Left ventricle myocardium inferior (tissue), 1 donor: ENCODE data around the gene SASH1. TPM values are rescaled to one million over a fixed set of nuclear protein-coding genes. Genes with fewer than 3 reads are reported as not detected.
A peak's percentile ranks its signal among the peaks of the same experiment; 100 is the strongest.

Experiments used
- DNase-seq: peaks from one replicate; pipeline ENCODE4 v3.0.0-alpha.2; 2020
- H3K27ac ChIP-seq: fragments of 200-600 bp; replicated peaks from 2 replicates; pipeline ENCODE4 v1.8.0; 2021
- H3K27me3 ChIP-seq: fragments of 200-600 bp; 2 replicates; pipeline ENCODE4 v1.8.0; 2021; ENCODE audit warnings: low read depth
- H3K36me3 ChIP-seq: fragments of 200-600 bp; 2 replicates; pipeline ENCODE4 v1.8.0; 2021
- H3K4me1 ChIP-seq: fragments of 200-600 bp; 2 replicates; pipeline ENCODE4 v1.8.0; 2021
- H3K4me3 ChIP-seq: fragments of 200-600 bp; 2 replicates; pipeline ENCODE4 v1.8.0; 2021; ENCODE audit warnings: mild to moderate bottlenecking, moderate library complexity
- H3K9me3 ChIP-seq: fragments of 200-600 bp; replicated peaks from 2 replicates; pipeline ENCODE4 v1.8.0; 2021
- intact Hi-C: fragments of 100-400 bp; cut with micrococcal nuclease; formaldehyde crosslinking; loops from one replicate; pipeline ENCODE4 v1.11.0; 2022
- total RNA-seq: library from RNA; stranded (reverse); fragmentation: NEBNext Ultra II Directional; extraction: Animal tissue kit (Norgen Biotek cat#: 25700); gene quantifications from one replicate; pipeline ENCODE4 v1.2.1, GENCODE V29; 2021
- TF ChIP-seq, protein P1 (sequence below): fragments of 200-600 bp; IDR thresholded peaks from 2 replicates; pipeline ENCODE4 v1.8.0; 2021; ENCODE audit warnings: antibody characterized with exemption, mild to moderate bottlenecking, borderline replicate concordance
- donor health status: DM: no; HTN: yes; CAD: no; lungs with severe emphysema.

SASH1 gene
- total RNA-seq, 1 donor from 2014 or later: 22.5 TPM

DNA sequence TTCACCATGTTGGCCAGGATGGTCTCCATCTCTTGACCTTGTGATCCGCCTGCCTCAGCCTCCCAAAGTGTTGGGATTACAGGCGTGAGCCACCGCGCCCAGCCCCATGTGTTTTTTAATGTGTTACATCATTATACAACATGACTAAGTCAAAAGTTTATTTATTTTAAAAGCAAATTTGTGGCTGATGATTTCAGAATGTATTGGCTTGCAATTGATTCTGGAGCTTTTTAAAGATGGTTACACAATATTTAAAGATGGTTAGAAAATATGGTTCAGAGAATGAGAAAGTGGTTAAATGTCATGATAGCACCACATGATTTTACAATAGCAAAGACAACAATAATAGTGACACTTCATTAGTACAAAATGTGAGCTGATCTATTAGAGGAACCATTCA, 80.5 kb downstream of the SASH1 start:
- Histone ChIP-seq H3K27ac (peak overlapping the region; percentile 33), H3K4me1 (peaks cover 65% of the 10 kb centered on the region), H3K36me3 (no peaks in the 10 kb centered on the region), H3K27me3 (no peaks in the 10 kb centered on the region), H3K9me3 (no peaks in the 10 kb centered on the region), H3K4me3 (no peak overlapping the region)
- no peak for DNase-seq
- TF ChIP-seq, protein P1, sequence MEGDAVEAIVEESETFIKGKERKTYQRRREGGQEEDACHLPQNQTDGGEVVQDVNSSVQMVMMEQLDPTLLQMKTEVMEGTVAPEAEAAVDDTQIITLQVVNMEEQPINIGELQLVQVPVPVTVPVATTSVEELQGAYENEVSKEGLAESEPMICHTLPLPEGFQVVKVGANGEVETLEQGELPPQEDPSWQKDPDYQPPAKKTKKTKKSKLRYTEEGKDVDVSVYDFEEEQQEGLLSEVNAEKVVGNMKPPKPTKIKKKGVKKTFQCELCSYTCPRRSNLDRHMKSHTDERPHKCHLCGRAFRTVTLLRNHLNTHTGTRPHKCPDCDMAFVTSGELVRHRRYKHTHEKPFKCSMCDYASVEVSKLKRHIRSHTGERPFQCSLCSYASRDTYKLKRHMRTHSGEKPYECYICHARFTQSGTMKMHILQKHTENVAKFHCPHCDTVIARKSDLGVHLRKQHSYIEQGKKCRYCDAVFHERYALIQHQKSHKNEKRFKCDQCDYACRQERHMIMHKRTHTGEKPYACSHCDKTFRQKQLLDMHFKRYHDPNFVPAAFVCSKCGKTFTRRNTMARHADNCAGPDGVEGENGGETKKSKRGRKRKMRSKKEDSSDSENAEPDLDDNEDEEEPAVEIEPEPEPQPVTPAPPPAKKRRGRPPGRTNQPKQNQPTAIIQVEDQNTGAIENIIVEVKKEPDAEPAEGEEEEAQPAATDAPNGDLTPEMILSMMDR: no peak
- intact Hi-C loops: no loop called here

DNA sequence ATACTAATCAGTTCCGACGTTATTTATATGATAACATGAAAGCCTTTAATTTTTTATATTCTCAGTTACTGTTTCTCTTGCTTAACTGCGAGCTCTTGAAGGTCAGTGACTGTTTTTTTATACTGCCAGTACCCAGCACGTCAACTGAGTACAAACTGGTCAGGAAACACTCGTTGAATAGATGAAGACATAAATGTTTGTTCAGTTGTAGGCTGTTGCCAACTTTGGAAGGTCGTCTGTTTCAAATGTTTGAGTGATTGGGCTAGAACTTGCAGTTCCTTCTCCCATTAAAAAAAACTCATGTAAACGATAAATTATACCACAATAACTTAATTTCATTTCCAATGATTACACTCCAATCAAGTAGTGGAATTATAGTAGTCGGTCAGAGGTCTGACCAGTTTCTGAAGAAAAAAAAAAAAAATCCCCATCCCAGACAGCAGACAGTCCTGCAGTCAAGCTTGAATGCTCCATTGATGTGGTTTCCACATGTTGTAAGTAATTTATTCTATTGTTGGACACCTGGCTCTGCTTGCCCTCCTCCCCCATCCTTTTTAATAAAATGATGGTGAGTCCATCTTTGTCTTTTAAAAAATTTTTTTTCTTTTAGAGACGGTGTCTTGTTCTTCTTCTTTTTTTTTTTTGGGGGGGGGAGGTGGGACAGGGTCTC, 81.1 kb downstream of the SASH1 start:
- TF ChIP-seq, protein P1: no peak
- H3K4me3 ChIP-seq: no peak overlapping the region
- peak overlapping the region; percentile 33 for H3K27ac ChIP-seq

DNA sequence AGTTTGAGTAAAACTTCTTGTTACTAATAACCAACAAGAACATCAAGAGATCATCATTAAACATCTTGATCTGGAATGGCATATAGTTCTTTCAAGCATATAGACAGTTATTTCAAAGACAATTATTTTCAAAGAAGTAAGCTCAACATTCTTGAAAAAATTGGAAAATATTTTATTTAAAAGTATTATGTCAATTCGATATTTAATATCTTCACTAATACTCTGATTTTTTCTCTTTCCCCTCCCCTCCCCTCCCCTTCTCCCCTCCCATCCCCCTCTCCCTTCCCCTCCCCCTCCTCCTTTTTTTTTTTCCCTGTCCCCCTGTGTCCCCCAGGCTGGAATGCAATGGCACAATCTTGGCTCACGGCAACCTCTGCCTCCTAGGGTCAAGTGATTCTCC, 82.8 kb downstream of the SASH1 start:
- no peak overlapping the region for H3K27ac ChIP-seq
- peaks cover 45% of the 10 kb centered on the region for H3K4me1 ChIP-seq
- no peaks in the 10 kb centered on the region for H3K9me3 ChIP-seq
- TF ChIP-seq, protein P1: no peak
- DNase-seq: no peak
- intact Hi-C loops: no loop called here
- H3K4me3 ChIP-seq: no peak overlapping the region
- H3K36me3 ChIP-seq: no peaks in the 10 kb centered on the region
- no peaks in the 10 kb centered on the region for H3K27me3 ChIP-seq

More for the DNA sequence above, 81.1 kb downstream of the SASH1 start:
- intact Hi-C loops: no loop called here
- H3K27me3 ChIP-seq: no peaks in the 10 kb centered on the region
- no peaks in the 10 kb centered on the region for H3K36me3 ChIP-seq
- DNase-seq: no peak
- H3K4me1 ChIP-seq: peaks cover 59% of the 10 kb centered on the region
- H3K9me3 ChIP-seq: no peaks in the 10 kb centered on the region

DNA sequence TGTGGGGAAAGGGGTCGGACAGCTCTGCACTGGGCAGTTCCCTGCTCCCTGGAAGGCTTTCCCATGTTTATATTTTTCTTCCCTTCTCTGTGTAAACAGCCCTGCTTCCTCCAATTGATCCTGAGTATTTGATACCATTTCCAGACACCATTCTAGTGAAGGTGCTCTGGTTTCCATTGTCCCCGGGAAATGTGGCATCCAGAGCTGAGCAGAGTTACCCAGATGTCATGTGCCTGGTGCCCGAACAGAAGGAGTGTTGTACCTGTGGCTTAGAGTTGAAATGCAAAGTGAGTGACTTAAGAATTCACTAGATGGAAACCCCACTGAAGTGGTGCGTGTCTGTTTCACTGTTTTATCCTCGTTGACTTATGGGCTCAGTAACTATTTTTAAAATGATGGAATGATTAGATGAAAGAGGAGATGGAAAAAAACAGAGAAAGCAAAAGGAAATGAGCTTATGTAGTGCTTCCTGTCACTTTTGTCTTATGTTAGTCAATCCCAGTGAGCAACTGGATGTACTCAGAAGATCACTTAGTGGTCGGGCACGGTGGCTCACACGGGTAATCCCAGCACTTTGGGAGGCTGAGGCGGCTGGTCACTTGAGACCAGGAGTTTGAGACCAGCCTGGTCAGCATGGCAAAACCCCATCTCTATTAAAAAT, 83.8 kb downstream of the SASH1 start:
- TF ChIP-seq, protein P1: no peak
- DNase-seq: no peak
- H3K9me3 ChIP-seq: no peaks in the 10 kb centered on the region
- no peaks in the 10 kb centered on the region for H3K36me3 ChIP-seq
- H3K27me3 ChIP-seq: no peaks in the 10 kb centered on the region
- peak overlapping the region; percentile 48 for H3K27ac ChIP-seq
- peaks cover 55% of the 10 kb centered on the region for H3K4me1 ChIP-seq
- H3K4me3 ChIP-seq: no peak overlapping the region
- intact Hi-C loops: no loop called here

DNA sequence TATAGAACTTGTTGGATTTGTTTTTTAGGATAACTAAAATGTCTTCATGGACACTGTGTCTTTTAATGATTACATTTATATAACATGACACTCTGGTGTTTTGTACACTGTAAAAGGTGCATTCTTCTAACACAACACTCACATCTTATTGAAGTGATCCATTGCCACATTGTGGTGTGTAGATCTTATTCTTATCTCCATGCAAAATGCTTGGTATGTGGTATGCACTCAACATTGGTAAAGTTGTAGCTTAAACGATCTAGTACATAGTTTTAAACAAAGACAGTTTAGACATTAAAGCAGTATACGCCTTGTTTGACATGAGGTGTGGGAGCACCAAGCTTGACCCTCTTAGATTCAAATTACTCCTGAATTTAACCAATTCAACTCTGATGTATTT, 84.7 kb downstream of the SASH1 start:
- Histone ChIP-seq H3K27ac (peak overlapping the region; percentile 48), H3K36me3 (no peaks in the 10 kb centered on the region), H3K4me3 (no peak overlapping the region), H3K27me3 (no peaks in the 10 kb centered on the region), H3K9me3 (no peaks in the 10 kb centered on the region), H3K4me1 (peaks cover 64% of the 10 kb centered on the region)
- no peak for DNase-seq
- TF ChIP-seq, protein P1: no peak
- intact Hi-C loops: no loop called here
